Hypothalamus (tissue), 51 donors: ENCODE measurements around the gene PRKCB.
"Not testable (repeated sequence)": the region's sequence is repeated elsewhere in the genome, so short reads cannot be mapped to it uniquely, and the experiment has no call there.

Source experiments
- DNase-seq, 51 donors: peaks; one replicate each; lab custom pipeline; 2025; lab: John Stamatoyannopoulos, UW

The PRKCB gene

GRCh38 chr16:23996258-23996955 lies 160.6 kb downstream of the PRKCB start:
- no peak for DNase-seq

- no peak for DNase-seq
Observed at GRCh38 chr16:23998771-23999170, 163.0 kb downstream of the PRKCB start.

GRCh38 chr16:23999663-24000062 lies 163.9 kb downstream of the PRKCB start:
- no peak for DNase-seq

- no peak for DNase-seq
Observed at GRCh38 chr16:24001710-24002109, 165.9 kb downstream of the PRKCB start.

- DNase-seq: no peak
Observed at GRCh38 chr16:24002619-24003018, 166.8 kb downstream of the PRKCB start.

- no peak for DNase-seq
Observed at GRCh38 chr16:24005577-24005976, 169.8 kb downstream of the PRKCB start.

GRCh38 chr16:24007391-24007790 lies 171.6 kb downstream of the PRKCB start:
- DNase-seq: no peak

- DNase-seq: no peak
Observed at GRCh38 chr16:24007934-24008333, 172.2 kb downstream of the PRKCB start.

- DNase-seq: no peak
Observed at GRCh38 chr16:24009098-24009497, 173.3 kb downstream of the PRKCB start.

- no peak for DNase-seq
Observed at GRCh38 chr16:24009955-24010354, 174.2 kb downstream of the PRKCB start.

- peak in 48 of 51 donors; percentile 3 to 90 (median 40) for DNase-seq
Observed at GRCh38 chr16:24010440-24011089, 174.8 kb downstream of the PRKCB start.

GRCh38 chr16:24011237-24011636 lies 175.5 kb downstream of the PRKCB start:
- DNase-seq: no peak

GRCh38 chr16:24013054-24013636 lies 177.4 kb downstream of the PRKCB start:
- no peak for DNase-seq

- no peak for DNase-seq
Observed at GRCh38 chr16:24013864-24014645, 178.3 kb downstream of the PRKCB start.

GRCh38 chr16:24014955-24015354 lies 179.2 kb downstream of the PRKCB start:
- not testable (repeated sequence) for DNase-seq

- DNase-seq: no peak
Observed at GRCh38 chr16:24015923-24016322, 180.1 kb downstream of the PRKCB start.

- no peak for DNase-seq
Observed at GRCh38 chr16:24018485-24018884, 182.7 kb downstream of the PRKCB start.

- DNase-seq: no peak
Observed at GRCh38 chr16:24022797-24023196, 187.0 kb downstream of the PRKCB start.

GRCh38 chr16:24023621-24024020 lies 187.8 kb downstream of the PRKCB start:
- DNase-seq: no peak

GRCh38 chr16:24024971-24025370 lies 189.2 kb downstream of the PRKCB start:
- no peak for DNase-seq

GRCh38 chr16:24027466-24027865 lies 191.7 kb downstream of the PRKCB start:
- DNase-seq: no peak
